Ishikawa (cell line): ENCODE results near the gene LCP2.

Source experiments
- CEBPB ChIP-seq: IDR thresholded peaks from 2 replicates; pipeline ENCODE4 v1.6.1; 2012
- EP300 ChIP-seq: IDR thresholded peaks from 2 replicates; pipeline ENCODE4 v1.6.1; 2012; ENCODE audit warnings: borderline replicate concordance
- NFIC ChIP-seq: IDR thresholded peaks from 2 replicates; pipeline ENCODE4 v1.6.1; 2012
- RAD21 ChIP-seq: IDR thresholded peaks from 2 replicates; pipeline ENCODE4 v1.6.1; 2012; ENCODE audit warnings: low read depth
- TAF1 ChIP-seq: IDR thresholded peaks from 2 replicates; pipeline ENCODE4 v1.6.1; 2012; ENCODE audit warnings: low read depth, mild to moderate bottlenecking
- YY1 ChIP-seq: IDR thresholded peaks from 2 replicates; pipeline ENCODE4 v1.6.1; 2012; ENCODE audit warnings: low read depth
- ZBTB7A ChIP-seq: IDR thresholded peaks from 2 replicates; pipeline ENCODE4 v1.6.1; 2012; ENCODE audit warnings: low read depth
- TF ChIP-seq, protein P1 (sequence below): IDR thresholded peaks from 2 replicates; pipeline ENCODE4 v1.6.1; 2012

DNA sequence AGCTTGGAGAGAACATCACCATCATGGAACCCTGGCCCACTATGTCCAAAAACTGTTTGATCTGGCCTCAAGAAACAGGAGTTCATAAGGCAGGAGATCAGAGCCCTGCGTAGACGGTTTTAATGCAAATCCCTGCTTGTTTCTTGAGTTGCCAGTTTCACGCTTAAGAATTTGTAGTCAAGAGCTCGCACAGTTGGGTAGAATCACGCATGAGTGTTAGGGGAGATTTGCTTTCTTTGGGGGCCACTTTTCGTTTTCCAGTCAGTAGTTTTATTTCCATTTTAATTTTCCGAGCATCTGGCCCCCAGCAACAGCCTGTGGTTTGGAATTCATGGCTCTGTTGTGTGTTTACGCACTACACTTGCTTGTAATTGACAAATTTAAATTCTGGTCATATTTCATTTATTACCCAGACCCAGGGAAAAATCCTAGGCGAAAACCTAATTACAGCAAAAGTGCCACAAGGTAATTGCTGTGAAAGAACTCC lies 71.4 kb downstream of the LCP2 start:
- TF ChIP-seq TAF1 (no peak), CEBPB (no peak), RAD21 (no peak), EP300 (no peak), NFIC (no peak), YY1 (no peak), ZBTB7A (no peak)
- TF ChIP-seq, protein P1, sequence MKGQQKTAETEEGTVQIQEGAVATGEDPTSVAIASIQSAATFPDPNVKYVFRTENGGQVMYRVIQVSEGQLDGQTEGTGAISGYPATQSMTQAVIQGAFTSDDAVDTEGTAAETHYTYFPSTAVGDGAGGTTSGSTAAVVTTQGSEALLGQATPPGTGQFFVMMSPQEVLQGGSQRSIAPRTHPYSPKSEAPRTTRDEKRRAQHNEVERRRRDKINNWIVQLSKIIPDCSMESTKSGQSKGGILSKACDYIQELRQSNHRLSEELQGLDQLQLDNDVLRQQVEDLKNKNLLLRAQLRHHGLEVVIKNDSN: no peak
